Tibial nerve (tissue), 4 donors: ENCODE measurements around the gene ART1.

ENCODE experiments used
- CTCF ChIP-seq, 5 experiments: fragments of 200-600 bp in 3 of 5; fragments of 450-650 bp in 2 of 5; sonication (generic) in 3 of 5; IDR thresholded peaks; one replicate each; pipeline ENCODE4 v1.5.1; 2016 to 2019; ENCODE audit warnings: antibody characterized with exemption in 5 of 5, mild to moderate bottlenecking in 3 of 5, moderate library complexity in 2 of 5
- EP300 ChIP-seq, 2 donors: sonication (generic); formaldehyde crosslinking; IDR thresholded peaks; one replicate each; pipeline ENCODE4 v1.6.1; 2017; ENCODE audit warnings: antibody characterized with exemption in 2 of 2, mild to moderate bottlenecking in 1 of 2

- TF ChIP-seq EP300 (IDR thresholded peaks at IDR 0.05), result no peak
- TF ChIP-seq CTCF (IDR thresholded peaks at IDR 0.05), result no peak
These were observed 18.5 kb upstream of the ART1 start for GRCh38 chr11:3626250-3626960.
